GM18909 (cell line): ENCODE data around the gene MPZ.

Experiments used
- ATAC-seq: cut with Tn5 transposase; IDR thresholded peaks from one replicate; pipeline ENCODE4 v1.9.1; 2021; ENCODE audit warnings: mild to moderate bottlenecking; ENCODE audit not compliant: unreplicated experiment, poor library complexity

MPZ gene

DNA sequence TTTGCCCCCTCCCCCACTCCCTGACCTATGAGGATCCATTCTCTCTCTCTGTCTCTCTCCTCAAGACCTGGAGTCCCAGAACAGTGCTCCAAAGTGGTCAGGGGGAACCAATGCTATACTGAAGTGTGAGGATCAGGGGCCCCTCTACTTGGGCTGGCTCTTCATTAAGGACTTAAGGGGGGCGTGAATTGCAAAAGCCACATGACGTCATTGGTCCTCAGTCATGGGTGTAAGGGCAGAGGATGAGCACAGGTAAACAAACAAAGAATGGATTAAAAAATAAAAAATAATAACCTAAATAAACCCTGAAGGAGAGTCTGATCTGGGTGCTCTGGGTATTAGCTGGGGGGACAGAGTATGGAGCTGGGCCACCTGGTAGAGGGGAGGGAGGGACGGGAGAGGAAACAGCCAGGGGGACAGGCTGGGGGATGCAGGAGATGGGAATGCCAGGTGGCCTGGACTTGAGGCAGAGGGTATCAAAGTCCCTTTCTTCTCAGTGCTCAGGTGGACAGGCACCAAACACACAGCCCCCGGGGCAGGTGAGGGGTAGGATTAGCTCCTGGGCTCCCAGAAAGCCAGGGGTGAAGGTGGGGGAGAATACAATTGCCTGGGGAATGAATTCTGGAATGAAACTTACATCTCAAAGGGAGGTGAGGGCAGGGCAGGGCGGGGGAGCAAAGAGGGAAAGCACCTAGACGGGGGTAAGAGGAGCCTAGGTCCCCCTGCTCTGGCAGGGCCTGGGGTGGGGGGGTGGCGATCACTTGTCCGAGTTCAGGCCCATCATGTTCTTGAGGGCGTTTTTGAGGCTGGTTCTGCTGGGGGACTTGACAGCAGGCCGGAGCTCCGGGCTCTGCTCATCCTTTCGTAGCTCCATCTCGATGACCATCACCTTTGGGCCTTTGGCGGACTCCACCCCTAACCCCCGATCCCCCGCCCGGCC is 4.6 kb downstream of the MPZ start:
- ATAC-seq: no peak

DNA sequence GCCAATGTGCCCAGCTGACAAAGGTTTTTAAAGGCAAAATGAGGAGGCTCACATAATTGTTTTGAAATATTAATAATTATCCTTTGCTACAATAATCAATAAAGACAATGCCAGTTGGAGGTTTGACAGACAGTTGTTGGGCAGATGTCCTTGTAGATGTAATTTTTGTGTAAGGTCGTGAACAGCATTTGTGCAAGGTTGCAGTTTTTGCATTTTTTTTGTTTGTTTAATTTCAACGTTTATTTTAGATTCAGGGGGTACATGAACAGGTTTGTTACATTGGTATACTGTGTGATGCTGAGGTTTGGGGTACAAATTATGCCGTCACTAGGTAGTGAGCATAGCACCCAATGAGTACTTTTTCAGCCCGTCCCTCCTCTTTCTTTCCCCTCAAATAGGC is 9.3 kb downstream of the MPZ start:
- ATAC-seq: no peak

DNA sequence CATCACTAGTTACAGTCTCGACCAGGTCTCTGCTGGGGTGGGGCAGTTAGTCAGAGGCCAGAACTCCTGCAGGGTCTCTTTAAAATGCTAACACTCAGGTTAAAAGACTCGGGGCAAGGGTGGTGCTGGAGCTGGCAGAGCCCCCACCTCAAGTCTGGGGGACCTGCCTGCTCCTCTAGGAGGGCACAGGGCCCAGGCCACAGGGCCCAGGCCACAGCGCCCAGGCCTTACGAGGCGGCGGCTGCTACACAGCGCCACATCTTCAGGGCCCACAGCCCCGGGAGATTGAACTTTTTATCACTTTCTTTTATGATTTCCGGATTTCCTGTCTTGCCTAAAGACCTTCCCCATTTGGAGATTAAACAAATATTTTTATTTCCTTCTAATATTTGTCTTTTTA is 10.4 kb downstream of the MPZ start:
- ATAC-seq: no peak

DNA sequence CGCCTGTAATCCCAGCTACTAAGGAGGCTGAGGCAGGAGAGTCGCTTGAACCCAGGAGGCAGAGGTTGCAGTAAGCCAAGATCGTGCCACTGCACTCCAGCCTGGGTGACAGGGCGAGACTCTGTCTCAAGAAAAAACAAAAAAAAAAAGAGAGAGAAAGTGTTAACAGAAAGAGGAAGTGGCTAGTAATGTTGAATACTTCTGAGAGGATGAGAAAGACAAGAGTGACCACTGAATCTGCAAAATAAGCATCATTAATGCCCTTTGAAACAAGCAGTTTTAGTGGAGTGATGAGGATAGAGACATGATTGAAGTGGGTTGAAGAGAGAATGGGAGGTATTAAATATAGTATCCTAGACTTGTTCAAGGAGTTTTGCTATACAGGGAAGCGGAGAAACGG is 11.7 kb downstream of the MPZ start:
- ATAC-seq: no peak

DNA sequence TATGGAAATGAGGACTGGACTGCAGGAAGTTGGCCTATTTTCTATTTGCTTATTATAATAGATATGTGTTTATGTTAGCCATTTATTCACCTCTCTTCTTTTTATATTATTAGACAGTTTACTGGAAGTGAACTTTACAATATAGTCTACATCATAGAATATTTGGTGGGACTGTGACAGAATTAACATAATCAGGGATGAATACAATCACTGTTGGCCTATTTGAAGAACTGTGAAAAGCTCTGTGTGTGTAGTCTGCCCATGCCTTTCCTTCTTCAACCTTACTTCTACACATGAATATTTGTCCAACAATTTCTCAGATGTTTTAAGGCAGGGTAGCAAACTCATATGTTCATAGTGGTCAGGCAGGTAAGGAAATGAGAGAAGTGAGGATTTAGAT is 12.4 kb downstream of the MPZ start:
- ATAC-seq: no peak

DNA sequence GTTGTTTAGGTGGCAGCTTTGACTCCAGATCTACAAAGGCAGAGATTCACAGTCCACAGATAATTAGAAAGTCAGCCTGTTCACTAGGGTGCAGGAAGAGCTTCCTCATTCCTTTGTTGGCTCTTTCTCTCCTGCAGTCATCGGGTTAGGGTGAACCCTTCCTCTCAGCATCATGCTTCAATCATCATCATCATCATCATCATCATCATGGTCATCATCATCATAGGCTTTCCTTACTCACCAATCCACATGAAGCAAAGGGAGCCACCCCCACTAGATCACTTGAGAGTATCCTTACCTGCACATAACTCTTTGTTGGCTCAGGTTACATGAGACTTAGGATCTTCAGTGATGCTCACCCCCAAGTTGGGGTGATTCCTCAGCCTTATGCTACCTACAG is 19.0 kb downstream of the MPZ start:
- no peak for ATAC-seq

DNA sequence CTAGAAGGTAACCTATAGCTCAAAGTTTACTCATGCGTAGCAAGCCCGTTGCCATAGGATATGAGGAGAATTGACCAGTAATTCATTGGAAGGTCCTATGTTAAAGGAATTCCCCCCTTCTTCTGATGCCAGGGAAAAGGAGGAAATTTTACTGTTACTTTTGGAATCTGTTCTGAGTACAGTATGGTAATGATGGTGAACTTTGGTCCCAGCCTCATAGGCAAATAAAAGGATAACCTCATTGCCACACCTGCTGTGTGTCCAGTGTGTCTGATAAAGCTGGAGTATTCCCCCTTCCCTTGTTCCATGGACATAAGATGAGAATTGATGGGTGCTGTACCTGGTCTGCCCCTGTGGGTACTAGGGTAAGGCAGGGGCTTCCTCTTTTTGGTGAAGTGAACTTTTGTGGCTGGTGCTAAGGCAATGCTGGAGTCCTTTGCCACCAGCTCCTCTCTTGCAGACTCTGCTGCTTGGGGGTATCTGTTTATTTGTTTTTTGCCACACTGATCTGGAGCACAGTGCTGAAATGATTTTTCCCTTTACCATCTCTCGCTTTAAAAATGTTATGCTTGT is 22.2 kb downstream of the MPZ start:
- no peak for ATAC-seq

DNA sequence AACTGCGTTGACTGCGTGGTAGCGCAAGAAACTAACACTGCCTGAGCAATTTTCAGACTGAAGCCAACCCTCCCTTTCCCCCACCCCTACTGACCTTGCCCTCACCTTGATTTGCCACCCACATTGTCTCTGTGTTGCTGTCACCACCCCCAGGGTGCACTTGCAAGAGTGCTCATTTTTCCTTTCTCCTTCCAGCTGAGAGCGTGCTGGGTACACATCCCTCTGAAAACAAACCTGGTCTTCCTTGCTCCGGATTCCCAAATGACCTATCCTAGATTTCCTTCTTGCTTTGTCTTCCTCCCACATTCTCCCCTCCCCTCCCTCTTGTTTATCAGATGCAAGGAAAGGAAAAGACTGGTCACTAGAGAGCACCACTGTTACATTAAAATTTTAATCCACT is 24.2 kb downstream of the MPZ start:
- ATAC-seq: no peak

DNA sequence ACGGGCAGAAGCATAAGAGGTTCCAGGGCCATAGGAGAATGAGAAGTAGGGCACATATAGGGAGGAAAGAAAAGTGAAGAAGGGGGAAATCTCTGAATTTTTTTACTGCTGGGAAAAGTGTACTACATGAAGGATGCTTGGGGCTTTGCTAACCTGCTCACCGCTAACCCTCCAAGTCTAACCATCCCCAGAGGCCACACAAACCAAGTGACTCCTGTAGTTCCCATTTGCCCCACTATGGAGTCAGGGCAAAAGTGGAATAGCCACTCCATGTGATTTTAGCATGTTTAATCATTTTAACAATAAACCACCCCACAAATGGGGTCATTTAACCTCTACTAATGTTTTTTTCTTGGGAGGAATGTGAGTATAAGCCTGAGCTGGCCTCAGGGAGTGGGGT is 24.7 kb downstream of the MPZ start:
- no peak for ATAC-seq

DNA sequence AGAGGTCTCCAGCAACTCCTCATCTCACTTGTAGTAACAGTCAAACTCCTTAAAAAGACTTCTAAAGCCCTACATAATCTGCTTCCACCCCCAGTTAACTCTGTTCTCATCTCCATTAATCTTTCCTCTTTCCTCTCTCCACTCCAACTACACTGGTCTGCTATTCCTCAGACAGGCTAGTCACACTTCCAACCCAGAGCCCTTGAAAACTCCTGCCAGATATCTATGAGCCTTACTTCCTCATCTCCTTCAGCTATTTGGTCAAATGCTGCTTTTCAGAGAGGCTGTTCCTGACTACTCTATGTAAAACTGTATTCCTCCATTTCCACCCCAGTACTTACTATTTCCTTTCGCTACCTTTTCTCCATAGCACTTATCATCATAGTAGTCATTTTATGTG is 26.8 kb downstream of the MPZ start:
- no peak for ATAC-seq

DNA sequence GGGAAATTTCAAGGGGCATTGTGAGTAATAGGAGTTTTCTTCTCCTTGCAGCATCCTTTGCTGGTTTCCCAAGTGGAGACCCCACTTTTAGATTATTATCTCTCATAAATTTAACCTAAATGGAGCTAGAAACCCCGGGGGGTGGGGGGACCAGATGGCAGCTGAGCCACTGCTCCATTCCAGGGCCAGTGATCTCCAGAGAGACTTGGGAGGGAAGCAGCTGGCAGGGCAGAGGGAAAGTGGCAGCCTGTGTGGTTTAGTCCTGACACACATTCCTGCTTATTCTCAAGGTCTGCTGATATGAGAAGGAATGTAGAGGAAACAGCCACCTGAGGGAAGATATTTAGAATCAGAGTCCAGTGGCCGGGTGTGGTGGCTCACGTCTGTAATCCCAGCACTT is 34.9 kb downstream of the MPZ start:
- ATAC-seq: no peak

DNA sequence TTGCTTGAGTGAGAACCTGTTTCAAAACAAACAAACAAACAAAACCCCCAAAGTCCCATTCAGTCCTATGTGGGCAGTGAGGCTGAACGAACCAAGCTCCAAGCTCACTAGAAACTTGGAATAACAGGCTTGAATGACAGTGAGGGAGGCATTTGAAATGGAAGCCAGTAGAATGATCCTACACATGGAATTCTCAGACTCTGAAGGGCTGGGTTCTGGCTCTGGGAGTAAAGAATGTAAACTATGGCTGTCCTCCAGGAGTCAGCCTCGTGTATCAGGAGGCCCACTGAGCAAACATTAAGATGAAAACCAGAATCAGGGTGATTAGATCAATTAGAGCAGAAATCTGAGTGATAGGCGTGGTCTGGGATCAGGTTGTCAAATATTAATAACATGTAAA is 36.4 kb downstream of the MPZ start:
- ATAC-seq: no peak

DNA sequence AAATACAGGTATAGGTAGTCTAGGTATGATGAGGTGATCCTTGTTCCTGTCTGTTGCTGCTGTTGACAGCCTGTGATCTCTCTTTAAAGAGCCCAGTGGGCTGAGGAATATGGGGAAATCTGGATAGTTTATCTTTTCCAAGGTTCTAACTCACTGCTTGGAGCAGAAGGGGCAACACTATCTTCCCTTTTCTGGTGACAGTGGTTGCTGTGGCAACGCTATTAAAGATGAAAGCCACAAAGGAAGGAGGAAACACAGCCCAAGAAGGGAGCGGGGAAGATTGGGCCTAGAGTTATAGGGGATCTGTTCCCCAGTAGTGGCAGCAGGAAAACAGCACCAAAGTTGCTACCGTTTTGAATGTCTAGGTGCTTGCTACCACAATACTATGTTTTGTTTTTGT is 42.4 kb downstream of the MPZ start:
- ATAC-seq: no peak

DNA sequence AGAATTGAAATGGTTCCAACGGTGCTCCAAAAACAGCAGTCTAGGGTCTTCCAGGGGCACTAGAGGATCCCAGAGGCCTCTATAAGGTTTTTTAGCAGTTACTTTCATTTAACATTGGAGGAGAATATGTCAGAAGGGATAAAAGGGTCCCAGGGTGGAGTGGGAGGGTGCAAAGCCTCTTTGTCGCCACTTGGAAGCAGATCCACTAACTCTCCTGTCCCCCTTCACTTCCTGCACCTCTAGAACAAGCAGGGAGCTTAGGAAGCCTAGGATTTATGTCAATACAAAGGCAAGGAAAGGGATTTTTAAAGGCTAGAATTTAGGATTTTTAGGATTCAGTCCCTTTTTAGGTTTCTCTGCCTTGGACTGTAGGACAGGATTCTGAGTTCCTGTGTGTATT is 42.9 kb downstream of the MPZ start:
- no peak for ATAC-seq

DNA sequence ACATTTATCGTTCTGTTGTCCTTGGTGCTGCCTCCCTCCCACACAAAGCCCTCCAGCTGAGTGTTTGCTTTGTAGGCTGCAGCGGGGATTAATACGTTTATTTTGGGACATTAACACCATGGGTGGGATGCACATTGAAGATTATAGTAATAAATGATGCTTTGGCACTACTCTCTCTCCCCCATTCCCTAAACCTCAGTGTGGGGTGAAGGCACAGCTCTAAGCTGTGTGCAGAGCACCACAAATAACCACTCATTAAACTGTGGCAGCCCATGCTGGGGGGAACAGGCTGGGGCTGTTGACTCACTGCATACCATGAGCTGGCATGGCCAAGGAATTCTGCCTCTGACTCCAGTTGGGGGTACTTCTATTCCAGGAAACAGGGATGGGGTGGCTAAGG is 43.6 kb downstream of the MPZ start:
- ATAC-seq: no peak

DNA sequence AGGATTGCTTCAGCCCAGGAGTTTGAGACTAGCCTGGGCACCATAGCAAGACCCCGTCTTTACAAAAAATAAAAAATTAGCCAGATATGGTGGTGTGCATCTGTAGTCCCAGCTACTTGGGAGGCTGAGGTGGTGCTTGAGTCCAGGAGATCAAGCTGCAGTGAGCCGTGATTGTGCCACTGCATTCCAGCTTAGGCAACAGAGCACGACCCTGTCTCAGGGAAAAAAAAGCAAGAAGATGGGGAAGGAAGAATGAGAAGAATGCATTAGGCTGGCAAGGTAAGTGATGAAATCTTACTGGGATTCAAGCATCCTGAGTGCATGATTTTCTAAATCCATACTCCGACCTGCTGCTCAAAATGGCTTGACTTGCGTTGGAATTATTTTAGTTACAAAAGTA is 44.5 kb downstream of the MPZ start:
- no peak for ATAC-seq

DNA sequence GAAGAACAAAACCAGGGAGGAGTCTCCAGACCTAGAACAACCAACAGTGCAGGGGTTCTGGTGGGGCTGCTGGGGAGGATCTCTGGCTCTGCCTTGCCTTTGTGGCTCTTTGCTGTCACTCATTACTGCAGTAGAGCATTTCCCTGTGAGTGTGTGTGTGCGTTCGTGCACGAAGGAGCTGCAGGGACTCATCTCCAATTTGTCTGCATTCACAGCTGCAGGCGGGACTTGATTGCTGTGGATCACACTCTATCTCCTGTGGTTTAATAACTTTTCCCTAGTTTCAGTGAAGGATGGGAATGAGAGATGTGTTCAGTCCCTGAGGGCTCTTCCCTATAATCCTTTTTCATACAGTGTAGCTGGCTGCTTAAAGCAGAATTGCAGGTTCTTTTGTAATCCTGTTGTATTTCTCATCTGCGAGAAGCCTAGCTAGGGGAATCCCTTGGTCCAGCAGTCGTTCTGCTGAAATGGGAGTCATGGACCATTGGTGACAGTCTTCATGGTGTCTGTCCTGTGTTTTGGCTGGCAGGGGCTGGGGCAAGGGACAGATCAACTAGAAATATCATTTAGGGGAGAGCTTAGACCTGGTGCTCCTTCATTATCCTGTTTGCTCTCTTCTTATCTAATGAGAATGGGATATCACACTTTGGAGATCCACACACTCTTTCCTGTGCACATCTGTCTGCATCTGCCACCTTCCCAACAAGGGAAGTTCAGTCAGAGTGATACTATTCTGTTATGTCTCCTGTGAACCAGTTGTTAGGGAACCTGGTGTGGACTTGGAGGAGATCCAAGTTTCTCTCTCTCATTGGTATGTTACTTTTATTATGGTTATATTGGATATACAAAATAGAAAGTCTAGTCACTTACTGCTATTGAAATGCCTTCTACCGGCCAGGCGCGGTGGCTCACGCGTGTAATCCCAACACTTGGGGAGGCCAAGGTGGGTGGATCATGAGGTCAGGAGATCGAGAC is 48.2 kb downstream of the MPZ start:
- peak; percentile 51 for ATAC-seq

DNA sequence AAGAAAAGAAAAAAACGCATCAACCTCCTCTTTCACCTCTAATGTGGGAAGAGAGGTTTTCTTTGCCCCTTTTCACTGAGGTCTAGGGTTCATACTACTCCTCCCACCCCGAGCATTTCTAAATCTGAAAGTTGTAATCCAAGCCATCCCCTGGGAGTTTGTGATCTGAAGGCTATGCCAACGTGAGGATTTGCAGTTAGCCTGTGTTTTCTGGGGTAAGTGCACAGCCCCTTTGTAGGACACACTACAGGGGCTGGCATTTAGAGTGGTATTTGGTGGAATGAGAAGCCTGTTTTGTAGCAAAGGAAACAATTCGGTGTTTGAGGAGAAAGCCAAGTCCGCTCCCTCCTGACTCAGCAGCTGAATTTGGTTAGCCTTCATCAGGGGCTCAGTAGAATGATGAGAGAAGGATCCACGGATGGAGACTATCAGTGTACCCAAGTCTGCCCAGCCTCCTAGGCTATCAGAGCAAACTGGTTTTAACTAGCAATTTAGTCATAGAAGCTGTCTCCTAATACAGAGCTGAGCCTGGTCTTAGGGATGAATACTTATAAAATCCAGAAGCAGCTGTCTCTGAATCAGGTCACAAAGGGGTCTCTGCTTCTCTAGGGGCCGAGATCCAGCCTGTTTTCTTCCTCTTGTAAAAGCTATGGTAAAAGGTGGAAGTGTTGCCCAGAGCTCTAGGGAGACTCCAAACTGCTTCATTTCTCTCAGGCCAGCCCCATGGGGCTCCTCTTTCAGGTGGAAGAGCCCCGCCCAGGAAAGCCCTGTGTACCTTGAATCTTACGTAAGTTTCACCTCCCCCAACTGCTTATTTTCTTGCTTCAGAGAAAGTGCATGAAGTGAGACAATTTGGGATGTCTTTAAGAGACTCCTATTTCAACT is 49.1 kb downstream of the MPZ start:
- ATAC-seq: peak; percentile 23

DNA sequence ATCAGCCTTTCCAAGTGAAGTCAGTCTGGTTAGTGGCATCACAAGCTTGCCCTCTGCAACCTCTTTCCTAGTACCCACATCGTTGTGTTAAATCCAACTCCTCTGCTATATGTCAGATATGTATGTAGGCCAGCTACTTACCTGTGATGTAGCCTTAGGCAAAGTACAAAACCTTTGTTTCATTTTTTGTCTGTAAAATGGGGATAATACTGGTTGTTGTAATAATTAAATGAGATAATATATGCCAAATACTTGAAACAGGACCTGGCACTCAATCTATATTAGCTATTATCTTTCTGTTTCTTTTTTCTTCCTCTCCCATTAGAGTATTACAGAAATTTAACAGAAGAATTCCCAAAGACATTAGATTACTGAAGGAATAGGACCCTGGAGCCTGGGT is 50.0 kb downstream of the MPZ start:
- ATAC-seq: no peak

DNA sequence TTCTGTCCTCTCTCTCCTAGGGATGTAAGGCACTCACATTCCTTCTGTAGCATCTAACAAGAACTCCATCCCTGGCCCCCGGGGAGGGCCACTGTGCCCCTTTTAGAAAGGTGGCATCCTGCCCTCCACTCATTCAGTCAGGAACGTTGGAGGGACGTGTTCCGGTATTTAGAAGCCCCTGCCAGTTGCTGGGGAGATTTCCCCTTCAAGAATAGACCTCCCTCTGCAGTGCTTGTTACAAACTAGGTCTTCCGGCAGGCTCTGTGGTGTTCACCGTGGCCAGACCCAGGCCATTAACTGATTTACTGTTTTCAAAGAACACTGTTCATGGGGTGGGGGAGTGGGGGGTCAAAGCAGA is 50.4 kb downstream of the MPZ start:
- ATAC-seq: no peak
